HG03469 (cell line): ENCODE measurements around the gene R3HCC1L.

Experiments used
- ATAC-seq: cut with Tn5 transposase; IDR thresholded peaks from one replicate; pipeline ENCODE4 v1.9.1; 2021; ENCODE audit warnings: mild to moderate bottlenecking, moderate library complexity, moderate number of reproducible peaks; ENCODE audit not compliant: unreplicated experiment

Gene R3HCC1L

GRCh38 chr10:98270786-98271185 is 136.3 kb downstream of the R3HCC1L start:
- no peak for ATAC-seq

GRCh38 chr10:98272245-98272644 is 137.8 kb downstream of the R3HCC1L start:
- no peak for ATAC-seq

DNA sequence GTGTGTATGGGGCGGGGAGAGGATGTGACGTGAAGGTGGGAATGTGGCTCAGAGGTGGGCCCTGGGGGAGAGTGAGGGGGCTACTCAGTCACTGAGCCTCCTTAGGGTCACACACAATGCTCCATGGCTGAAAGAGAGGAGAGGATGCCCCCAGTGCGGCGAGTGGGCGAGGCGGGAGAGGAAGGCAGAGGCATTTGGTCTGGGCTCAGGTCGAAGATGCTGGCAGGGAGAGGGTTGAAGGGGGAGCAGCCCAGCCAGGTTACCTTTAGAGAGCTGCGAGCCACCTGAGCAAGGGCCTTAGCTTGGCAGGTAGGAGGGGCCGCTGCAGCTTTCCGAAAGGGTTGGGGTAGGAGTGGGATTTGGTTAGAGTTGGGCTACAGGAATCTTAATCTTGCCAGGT is 138.2 kb downstream of the R3HCC1L start:
- no peak for ATAC-seq

- ATAC-seq, result no peak
Observed at GRCh38 chr10:98273057-98273850, 138.8 kb downstream of the R3HCC1L start.

- no peak for ATAC-seq
Observed at GRCh38 chr10:98274562-98274961, 140.1 kb downstream of the R3HCC1L start.

GRCh38 chr10:98276311-98276710 is 141.9 kb downstream of the R3HCC1L start:
- ATAC-seq, result no peak

DNA sequence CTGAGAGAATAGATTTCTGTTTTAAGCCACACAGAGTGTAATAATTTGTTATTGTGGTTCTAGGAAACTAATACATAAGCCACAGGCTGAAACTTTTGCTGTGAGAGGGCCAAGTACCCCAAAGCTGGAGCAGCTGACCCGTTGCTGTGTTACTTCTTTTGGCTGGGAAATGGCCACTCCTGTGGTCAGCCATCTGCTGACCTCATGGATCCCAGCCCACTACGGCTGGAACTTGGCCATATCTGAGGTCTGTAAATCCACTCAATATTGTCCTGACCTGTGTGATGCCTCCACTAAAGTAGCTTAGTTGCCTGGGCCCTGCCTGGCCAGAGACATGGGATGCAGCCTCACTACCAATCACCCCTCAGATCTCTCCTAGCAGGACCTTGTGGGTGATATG is 151.0 kb downstream of the R3HCC1L start:
- no peak for ATAC-seq

GRCh38 chr10:98286419-98286818 is 152.0 kb downstream of the R3HCC1L start:
- no peak for ATAC-seq

DNA sequence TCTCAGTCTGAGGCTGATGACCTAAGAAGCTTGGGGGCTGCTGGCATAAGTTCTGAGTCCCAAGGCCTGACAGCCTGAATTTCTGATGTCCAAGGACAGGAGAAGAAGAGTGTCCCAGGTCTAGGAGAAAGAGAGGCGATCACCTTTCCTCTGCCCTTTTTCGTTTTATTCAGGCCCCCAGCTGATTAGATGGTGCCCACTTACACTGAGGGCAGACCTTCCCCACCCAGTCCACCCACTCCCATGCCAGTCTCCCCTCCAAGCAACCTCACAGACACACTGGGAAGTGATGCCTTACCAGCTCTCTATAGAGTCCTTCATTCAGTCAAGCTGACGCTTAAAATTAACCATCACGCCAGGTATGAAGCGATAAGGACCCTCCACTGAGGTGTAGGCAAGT is 152.9 kb downstream of the R3HCC1L start:
- no peak for ATAC-seq

DNA sequence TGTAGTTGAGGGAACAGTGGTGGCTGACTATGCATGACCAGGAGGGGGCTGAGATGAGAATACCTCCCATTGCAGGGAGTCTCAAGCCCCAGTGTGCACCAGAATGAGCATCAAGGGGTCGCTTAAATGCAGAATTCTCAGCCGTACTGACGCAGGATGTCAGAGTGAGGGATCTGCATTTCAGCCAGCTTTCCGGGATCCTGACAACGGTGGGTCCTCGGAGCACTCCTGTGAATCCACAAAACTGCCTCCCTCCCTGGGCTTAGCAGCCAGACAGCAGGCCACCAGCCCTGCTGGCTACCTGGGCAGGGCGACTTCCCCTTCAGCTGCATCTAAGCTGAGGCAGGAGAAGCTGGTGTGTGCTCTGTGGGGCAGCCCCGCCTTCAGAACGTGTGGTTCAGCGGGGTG is 155.3 kb downstream of the R3HCC1L start:
- ATAC-seq, result no peak

DNA sequence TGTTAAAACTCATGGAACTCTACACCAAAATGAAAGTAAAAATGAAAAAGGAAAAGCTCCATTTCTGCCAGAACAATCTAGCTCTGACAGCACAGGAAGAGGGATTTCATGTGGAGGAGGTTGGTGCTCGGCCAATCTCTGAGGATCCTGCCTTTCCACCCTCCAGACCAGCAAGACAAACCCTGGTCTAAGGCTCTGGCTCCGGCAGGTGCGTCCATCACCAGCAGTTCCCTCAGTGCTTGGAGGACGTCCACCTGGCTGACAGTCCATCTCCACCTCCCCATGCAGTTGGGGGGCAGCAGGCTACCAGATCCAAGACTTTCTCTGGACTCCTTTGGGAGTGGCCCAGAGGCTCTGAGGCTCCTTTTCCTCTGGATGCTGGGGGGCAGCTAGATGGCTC is 158.5 kb downstream of the R3HCC1L start:
- no peak for ATAC-seq

DNA sequence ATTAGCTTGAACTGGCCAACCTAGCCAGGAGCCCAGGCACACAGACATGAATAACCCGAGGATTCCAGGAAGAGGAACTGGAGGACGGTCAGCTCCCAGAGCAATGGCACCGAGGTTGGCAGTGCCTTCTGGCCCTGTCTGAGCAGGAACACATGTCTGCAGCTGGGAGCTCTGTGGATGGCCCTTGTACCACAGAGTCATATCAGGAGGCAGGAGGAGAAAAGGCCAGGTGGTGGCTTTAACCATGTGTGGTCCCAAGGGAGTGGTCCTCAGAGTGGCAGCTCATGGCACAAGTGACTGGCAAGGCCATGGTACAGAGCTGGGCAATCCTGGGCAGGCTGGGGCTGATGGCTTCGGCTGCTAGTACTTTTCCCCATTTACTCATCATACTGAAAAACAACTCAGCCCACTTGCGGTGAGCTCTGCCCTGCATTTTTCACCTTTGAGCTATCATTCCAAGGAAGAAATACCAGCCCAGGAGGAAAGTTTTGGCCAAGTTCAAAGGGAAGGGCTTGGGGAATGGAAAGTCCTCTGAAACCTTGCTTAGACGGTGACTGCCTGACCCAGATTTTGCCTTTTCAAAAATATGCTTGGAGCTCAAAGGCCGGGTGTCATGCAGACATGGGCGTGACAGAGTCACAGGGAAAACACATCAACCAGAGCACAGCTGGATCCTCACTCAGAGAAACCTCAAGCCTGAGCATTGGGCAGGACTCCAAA is 159.3 kb downstream of the R3HCC1L start:
- no peak for ATAC-seq

DNA sequence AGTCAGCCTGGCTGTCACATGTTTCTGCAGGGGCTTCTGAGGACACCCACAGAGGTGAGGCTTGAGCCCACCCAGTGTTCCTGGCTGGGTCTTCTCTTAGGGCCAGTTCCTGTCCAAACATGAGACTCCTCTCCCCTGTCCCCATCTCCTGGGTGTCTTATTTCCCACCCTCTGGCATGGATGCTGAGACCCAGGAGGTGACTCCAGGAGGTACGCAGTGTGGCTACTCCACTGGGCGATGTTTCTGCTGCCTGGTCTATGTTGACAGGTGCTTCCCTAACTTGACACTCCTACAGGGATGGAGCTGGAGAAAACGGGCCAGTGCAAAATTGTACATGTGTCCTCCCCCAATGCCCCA is 159.8 kb downstream of the R3HCC1L start:
- no peak for ATAC-seq
